Cardiac muscle cell (in vitro differentiated cells and primary cell): ENCODE results near the gene SPEF2. TPM values are rescaled to one million over a fixed set of nuclear protein-coding genes. Genes with fewer than 3 reads are reported as not detected.

Experiments
- DNase-seq, 2 donors: peaks; one replicate each; pipeline versions ENCODE4 v3.0.0 to v3.0.0-alpha.2; 2010 to 2017; ENCODE audit warnings: low read depth in 1 of 2, low spot score in 1 of 2
- H3K27ac ChIP-seq: fragments of 200-600 bp; sonication (generic); 2 replicates; pipeline ENCODE4 v1.5.1; 2016
- H3K27me3 ChIP-seq: fragments of 200-600 bp; sonication (generic); 2 replicates; pipeline ENCODE4 v1.6.0; 2016; ENCODE audit warnings: control low read depth
- H3K36me3 ChIP-seq: fragments of 200-600 bp; sonication (generic); 2 replicates; pipeline ENCODE4 v1.5.1; 2016; ENCODE audit warnings: control low read depth
- H3K4me1 ChIP-seq: fragments of 200-600 bp; sonication (generic); 2 replicates; pipeline ENCODE4 v1.8.1; 2017; ENCODE audit warnings: low read depth, mild to moderate bottlenecking, mixed run types
- H3K4me3 ChIP-seq: fragments of 200-600 bp; sonication (generic); 2 replicates; pipeline ENCODE4 v1.5.1; 2016; ENCODE audit warnings: mild to moderate bottlenecking
- H3K9me3 ChIP-seq: fragments of 200-600 bp; sonication (generic); 2 replicates; pipeline ENCODE4 v1.5.1; 2017; ENCODE audit warnings: low read depth, mild to moderate bottlenecking, control low read depth
- polyA plus RNA-seq: library from polyadenylated mRNA; unstranded; fragments of >200 nt; fragmentation: Nextera tagmentation; extraction: Ambion mirVana; gene quantifications from 2 replicates; pipeline ENCODE4 v1.2.1, GENCODE V29; 2016
- total RNA-seq: library from RNA; depleted of rRNA; stranded (reverse); fragments of >200 nt; gene quantifications from 2 replicates; pipeline ENCODE4 v1.2.3, GENCODE V29; 2016
- TF ChIP-seq, protein P1 (sequence below): IDR thresholded peaks from 2 replicates; pipeline ENCODE4 v1.5.1; 2012; ENCODE audit warnings: low read depth, mild to moderate bottlenecking, low read length

The SPEF2 gene
- total and polyA plus RNA-seq, 2 experiments from 2014 or later, result 3.2 to 5.7 TPM

DNA sequence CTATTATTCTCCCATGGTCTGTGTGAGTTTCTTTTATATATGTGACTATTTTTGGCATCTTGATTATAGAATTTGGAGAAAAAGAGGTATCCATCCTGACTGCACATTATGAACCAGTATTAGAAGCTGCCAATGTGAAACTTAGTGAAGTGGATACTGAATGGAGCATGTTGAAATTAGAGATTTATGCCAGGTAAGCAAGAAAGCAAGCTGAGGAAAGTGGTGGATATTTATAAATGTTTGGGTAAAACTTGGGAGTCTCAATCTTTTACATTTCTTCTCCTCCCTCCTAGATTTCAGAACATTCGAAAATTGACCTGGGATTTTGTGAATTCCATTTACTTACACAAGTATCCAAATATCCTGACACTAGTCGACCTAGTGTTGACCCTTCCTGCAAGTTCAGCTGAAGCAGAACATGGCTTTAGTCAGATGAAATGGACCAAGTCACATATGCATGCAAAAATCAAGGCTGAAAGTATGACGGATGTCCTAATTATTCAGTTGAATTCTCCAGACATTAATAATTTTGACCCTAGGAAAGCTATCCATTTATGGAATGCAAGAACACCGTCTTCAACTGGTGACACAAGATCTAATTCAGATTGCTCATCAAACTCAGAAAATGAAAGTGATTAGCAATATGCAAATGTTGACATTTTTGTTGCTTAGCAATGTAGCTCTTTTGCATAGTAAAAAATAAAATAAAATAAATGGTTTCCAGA is 172.2 kb downstream of the SPEF2 start:
- H3K36me3 ChIP-seq, result no peaks in the 10 kb centered on the region
- H3K9me3 ChIP-seq, result no peaks in the 10 kb centered on the region
- H3K4me1 ChIP-seq, result peaks cover 11% of the 10 kb centered on the region
- TF ChIP-seq, protein P1, sequence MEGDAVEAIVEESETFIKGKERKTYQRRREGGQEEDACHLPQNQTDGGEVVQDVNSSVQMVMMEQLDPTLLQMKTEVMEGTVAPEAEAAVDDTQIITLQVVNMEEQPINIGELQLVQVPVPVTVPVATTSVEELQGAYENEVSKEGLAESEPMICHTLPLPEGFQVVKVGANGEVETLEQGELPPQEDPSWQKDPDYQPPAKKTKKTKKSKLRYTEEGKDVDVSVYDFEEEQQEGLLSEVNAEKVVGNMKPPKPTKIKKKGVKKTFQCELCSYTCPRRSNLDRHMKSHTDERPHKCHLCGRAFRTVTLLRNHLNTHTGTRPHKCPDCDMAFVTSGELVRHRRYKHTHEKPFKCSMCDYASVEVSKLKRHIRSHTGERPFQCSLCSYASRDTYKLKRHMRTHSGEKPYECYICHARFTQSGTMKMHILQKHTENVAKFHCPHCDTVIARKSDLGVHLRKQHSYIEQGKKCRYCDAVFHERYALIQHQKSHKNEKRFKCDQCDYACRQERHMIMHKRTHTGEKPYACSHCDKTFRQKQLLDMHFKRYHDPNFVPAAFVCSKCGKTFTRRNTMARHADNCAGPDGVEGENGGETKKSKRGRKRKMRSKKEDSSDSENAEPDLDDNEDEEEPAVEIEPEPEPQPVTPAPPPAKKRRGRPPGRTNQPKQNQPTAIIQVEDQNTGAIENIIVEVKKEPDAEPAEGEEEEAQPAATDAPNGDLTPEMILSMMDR, result no peak
- no peak overlapping the region for H3K4me3 ChIP-seq
- no peaks in the 10 kb centered on the region for H3K27me3 ChIP-seq
- DNase-seq, result no peak
- H3K27ac ChIP-seq, result no peak overlapping the region

DNA sequence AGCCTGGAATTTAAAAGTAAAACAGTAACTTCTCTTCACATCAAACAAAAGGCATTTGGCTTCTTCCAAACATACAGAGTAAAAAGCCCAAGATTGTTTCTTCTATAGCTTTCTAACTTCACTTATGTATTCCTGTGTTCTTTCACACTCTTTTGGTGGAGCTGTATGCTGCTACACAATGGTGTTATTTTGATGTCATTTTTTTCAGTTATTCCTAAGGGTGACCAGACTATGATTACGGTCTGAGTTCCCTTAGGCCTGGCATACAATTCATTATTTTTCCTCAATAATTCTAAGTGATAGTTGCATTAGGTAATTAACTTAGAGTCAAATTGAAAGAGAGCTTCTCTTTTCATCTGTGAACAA is 172.8 kb downstream of the SPEF2 start:
- H3K27me3 ChIP-seq, result no peaks in the 10 kb centered on the region

GRCh38 chr5:35794328-35794619 is 176.6 kb downstream of the SPEF2 start:
- H3K27me3 ChIP-seq, result no peaks in the 10 kb centered on the region
- H3K27ac ChIP-seq, result no peak overlapping the region
- H3K4me1 ChIP-seq, result peaks cover 14% of the 10 kb centered on the region
- no peaks in the 10 kb centered on the region for H3K36me3 ChIP-seq
- TF ChIP-seq, protein P1, result no peak
- H3K4me3 ChIP-seq, result no peak overlapping the region
- DNase-seq, result no peak
- H3K9me3 ChIP-seq, result no peaks in the 10 kb centered on the region

More for the DNA sequence above, 172.8 kb downstream of the SPEF2 start:
- no peaks in the 10 kb centered on the region for H3K36me3 ChIP-seq
- H3K27ac ChIP-seq, result no peak overlapping the region
- TF ChIP-seq, protein P1, result no peak
- DNase-seq, result no peak
- peaks cover 14% of the 10 kb centered on the region for H3K4me1 ChIP-seq
- H3K9me3 ChIP-seq, result no peaks in the 10 kb centered on the region
- no peak overlapping the region for H3K4me3 ChIP-seq

DNA sequence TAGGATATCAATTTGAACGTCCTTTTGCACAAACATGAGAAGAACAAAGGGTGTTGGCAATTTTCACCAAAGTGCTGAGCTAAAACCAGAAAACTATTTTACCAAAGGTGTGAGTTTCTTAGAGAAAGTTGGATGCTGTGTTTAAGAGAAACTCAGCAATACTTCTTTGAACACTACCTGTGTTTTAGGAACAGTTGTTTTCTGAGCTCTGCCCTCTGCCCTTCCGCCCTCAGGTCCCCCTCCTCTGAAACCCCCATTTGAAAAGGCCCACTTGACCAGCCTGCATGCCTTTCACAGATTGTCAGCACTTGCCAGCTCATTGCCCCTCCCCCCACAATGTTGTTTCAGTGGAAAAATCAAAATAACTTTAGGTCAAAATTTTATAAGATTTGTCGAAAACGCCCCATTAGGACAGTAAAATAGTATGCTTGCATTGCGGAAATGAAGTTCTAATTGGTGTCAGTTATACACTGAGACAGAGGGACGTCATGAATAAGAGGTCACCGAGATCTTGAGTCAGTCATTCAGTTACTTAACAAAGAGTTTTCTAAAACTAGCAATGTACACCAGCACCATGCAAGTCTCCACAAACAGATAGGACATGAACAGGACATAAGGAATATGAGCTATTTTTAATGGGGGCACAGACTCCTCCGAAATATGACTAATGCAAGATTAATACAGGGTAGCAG is 177.2 kb downstream of the SPEF2 start:
- Histone ChIP-seq H3K36me3 (no peaks in the 10 kb centered on the region), H3K27me3 (no peaks in the 10 kb centered on the region), H3K27ac (no peak overlapping the region), H3K4me3 (no peak overlapping the region), H3K9me3 (no peaks in the 10 kb centered on the region), H3K4me1 (peaks cover 14% of the 10 kb centered on the region)
- TF ChIP-seq, protein P1, result no peak
- DNase-seq, result peak in 1 of 2 donors; percentile 38

- H3K27me3 ChIP-seq, result no peaks in the 10 kb centered on the region
- H3K36me3 ChIP-seq, result no peaks in the 10 kb centered on the region
Measured at GRCh38 chr5:35799181-35799580, 181.5 kb downstream of the SPEF2 start.

More at GRCh38 chr5:35799181-35799580, 181.5 kb downstream of the SPEF2 start:
- Histone ChIP-seq H3K4me3 (no peak overlapping the region), H3K9me3 (no peaks in the 10 kb centered on the region), H3K27ac (no peak overlapping the region), H3K4me1 (peaks cover 11% of the 10 kb centered on the region)
- TF ChIP-seq, protein P1, result no peak
- no peak for DNase-seq
